Measurements from ENCODE around the gene OR6Q1. TPM values are rescaled to one million over a fixed set of nuclear protein-coding genes. Genes with fewer than 3 reads are reported as not detected.

The OR6Q1 gene
- total RNA-seq, result not detected in 2 replicates

GRCh38 chr11:58030653-58031052 lies at the start of gene OR6Q1:
Gene OR6Q1 (plus strand): TSS chr11:58030953. CDS start chr11:58030953, 0 bp downstream.

DNA sequence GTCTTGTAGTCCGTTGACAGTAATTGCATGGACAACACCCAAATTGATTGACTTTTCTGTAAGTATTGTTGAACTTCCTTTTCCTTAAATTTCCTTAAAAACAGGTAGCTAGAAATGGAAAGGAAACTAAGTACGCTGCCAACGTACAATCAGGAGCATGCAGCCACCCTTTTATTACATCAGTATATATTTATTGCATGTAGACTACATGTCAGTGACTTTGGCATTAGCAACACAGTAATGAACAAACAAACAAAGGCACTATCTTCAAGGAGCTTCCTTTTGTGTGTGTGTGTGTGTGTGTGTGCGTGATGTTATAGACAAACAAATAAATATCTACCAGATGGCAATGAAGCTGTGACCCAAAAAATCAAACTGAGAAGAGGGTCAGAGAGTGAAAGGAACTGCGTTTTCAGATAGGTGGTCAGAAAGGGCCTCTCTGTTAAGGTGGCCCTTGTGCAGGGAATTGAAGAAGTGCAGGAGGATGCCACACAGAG lies 7.3 kb upstream of the OR6Q1 start, which contains the start of gene OR9Q1:
Gene OR9Q1, plus strand, starts transcription at position 447 of the 497 bp plus-strand sequence. CDS start 155,564 bp downstream, outside the sequence.

Small RNA genes within 50 kb of the gene (small RNA-seq; reads per million reads assigned to genes)
- gene RNU6-899P, result not detected

Other genes starting within 250 kb of the OR6Q1 start
- not detected in 2 replicates for gene OR9Q1, start 7.1 kb upstream of the OR6Q1 start, total RNA-seq
- not detected in 2 replicates for gene OR9I1, start 94.6 kb downstream of the OR6Q1 start, total RNA-seq
- not detected in 2 replicates for gene OR9Q2, start 158.1 kb downstream of the OR6Q1 start, total RNA-seq
- gene OR1S2, start 173.2 kb downstream of the OR6Q1 start, total RNA-seq, result not detected in 2 replicates
- not detected in 2 replicates for gene OR1S1, start 181.8 kb downstream of the OR6Q1 start, total RNA-seq
- not detected in 2 replicates for gene OR10Q1, start 198.0 kb downstream of the OR6Q1 start, total RNA-seq
- not detected in 2 replicates for gene OR10W1, start 237.3 kb downstream of the OR6Q1 start, total RNA-seq

Data from placental epithelial cell (primary cell).